DOHH2 (cell line): ENCODE results near the gene DNPH1.

Experiments used
- EZH2phosphoT487 ChIP-seq: fragments of 200-600 bp; sonication (generic); IDR thresholded peaks from 2 replicates; pipeline ENCODE4 v1.6.1; 2017; ENCODE audit warnings: borderline replicate concordance, mild to moderate bottlenecking, antibody characterized with exemption, low read length, moderate library complexity, mixed read lengths
- TF ChIP-seq, protein P1 (sequence below): fragments of 200-600 bp; sonication (generic); IDR thresholded peaks from one replicate; pipeline ENCODE4 v1.5.1; 2014; ENCODE audit warnings: antibody characterized with exemption, mild to moderate bottlenecking, low read depth, low read length; ENCODE audit not compliant: poor library complexity, severe bottlenecking

DNA sequence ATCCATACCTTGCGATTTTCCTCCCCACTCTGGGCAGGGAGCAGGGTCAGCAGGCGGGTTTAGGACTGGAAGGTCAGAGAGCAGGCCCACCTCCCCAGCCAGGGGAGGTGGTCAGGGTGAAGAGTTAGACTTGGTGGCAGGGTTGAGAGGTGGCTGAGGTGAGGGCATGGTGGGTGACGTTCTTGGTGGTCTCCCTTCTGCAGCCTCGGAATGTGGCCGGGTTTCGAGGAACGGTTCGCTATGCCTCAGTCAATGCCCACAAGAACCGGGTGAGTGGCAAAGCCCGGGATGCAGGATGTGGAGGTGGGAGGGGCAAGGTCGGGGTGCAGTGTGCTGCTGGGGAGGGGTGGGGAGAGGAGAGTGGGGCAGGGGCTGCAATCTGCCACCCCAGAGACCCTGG lies 25.6 kb upstream of the DNPH1 start:
- TF ChIP-seq, protein P1, sequence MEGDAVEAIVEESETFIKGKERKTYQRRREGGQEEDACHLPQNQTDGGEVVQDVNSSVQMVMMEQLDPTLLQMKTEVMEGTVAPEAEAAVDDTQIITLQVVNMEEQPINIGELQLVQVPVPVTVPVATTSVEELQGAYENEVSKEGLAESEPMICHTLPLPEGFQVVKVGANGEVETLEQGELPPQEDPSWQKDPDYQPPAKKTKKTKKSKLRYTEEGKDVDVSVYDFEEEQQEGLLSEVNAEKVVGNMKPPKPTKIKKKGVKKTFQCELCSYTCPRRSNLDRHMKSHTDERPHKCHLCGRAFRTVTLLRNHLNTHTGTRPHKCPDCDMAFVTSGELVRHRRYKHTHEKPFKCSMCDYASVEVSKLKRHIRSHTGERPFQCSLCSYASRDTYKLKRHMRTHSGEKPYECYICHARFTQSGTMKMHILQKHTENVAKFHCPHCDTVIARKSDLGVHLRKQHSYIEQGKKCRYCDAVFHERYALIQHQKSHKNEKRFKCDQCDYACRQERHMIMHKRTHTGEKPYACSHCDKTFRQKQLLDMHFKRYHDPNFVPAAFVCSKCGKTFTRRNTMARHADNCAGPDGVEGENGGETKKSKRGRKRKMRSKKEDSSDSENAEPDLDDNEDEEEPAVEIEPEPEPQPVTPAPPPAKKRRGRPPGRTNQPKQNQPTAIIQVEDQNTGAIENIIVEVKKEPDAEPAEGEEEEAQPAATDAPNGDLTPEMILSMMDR = no peak
- TF ChIP-seq EZH2phosphoT487 = no peak
